ENCODE data around the gene SND1.

SND1 gene

DNA sequence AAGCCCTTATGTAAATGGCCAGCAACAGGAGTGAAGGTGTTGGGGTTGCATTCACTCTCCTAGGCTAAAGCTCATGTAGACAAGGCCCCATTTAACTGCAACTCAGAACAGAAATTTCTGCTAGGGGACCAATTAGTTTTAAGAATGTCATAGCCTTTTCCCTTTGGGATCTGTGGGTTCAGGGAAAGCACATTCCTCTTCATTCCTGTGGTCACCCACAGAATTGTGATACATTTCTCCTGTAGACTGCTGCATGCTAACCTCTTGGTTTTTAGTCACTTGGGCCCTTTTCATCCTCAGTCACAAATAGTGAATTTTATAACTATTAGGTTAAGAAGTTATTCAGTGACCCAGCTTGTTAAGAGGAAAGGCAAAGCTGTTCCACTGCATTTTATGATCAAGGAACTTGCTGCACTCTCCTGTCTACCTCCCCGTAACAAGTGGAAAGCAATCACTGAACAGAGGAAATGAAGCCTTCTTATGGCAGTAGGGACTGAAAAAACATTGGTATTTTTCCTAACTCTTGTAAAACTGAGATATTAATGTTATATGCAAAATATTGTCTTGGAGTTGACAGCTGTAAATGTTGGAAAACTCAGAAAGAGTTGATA is 124.9 kb downstream of the SND1 start:
- no peak for DNase-seq

DNA sequence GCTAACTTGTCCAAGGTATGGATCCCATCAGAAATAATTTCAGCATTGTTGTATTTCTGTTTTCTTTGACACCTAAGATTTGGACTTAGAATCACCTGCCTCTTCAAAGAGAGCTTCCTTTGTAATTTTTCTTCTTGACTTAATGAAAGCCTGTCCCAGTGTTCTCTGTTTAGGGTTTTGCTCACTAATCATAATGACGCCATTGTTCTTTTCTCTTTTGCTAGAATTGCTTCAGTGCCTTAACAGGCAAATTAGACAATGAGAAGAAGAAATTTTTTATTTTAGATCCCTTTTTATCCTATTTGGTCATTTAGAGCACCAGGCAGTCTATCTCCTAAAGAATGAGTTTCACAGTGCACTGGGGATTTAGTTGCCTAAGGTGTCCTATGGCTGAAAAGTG is 128.5 kb downstream of the SND1 start:
- no peak for DNase-seq

DNA sequence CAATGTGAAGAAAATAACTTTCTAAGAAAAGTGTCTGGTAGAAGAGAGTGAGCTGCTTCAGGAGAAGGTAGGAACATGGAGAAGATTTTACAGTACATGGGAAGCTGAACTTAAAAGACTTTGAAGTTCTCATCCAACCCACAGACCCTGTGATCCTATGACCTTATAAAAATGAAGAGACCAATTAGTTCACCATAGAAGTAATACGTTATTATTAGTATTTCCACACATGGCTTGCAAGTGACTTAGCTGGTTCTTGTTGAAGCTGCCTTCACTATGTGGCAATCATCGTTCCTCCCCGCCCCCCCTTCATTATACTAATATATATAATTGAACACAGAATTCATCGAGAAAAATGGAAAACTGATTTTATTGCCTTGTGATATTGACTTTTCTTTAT is 129.1 kb downstream of the SND1 start:
- peak; percentile 53 for DNase-seq

DNA sequence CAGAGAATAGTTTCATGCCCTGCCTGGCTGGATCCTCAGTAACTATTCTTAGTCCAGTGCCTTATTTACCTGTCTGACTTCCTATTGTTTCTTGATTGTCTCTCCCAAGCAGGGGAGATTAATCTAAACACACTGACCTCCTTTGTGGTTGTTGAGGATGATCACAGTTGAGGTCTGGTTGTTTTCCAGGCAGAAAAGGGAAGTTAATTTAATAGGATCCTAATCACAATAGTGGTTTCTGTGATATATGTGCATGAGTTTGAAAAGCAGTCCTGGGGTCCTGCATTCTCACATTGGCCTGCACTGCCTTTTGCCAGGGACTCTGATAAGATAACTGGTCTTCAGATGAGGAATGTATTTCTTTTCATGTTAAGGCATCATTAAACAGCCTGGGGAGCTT is 130.1 kb downstream of the SND1 start:
- DNase-seq, result peak; percentile 18

DNA sequence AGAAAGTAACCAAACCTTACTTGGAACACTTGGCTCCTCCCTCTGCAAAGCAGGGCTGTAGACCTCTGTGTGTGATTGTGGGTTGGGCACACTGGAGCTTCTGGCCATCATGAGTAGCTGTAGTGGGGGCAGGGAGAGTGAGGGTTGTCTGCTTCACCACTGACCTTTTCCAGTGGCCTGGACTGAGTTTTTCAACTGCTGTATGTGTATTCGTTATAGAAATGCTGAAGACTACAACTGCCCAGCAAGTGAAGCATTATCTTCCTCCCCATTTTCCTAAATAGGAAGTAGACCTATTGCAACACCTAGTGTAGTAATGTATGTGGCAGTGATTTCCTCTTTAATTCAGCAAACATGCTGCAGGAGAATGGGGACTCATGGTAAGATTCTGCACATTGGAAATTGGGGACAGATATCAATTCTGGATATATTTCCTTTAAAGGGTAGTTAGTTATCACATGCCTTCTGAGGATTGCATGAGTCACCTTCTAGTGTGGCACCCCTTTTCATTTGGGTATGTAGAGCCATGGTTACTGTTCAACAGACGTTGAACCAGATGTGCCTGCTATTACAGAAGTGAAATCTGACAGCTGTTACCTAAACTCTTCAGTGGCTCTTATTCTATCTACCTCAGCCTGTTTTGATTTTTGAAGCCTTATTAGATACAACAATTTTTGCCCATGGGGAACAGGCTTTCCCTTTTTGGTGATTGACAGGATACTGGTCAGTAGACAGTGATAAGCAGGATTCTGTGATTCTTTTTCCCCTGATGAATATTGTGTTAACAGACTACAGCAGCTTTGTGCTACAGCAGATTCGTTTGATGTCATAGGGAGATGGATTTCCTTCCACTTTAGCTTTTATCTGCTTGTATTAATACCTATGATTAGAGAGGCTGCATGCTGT is 130.9 kb downstream of the SND1 start:
- peak; percentile 85 for DNase-seq

DNA sequence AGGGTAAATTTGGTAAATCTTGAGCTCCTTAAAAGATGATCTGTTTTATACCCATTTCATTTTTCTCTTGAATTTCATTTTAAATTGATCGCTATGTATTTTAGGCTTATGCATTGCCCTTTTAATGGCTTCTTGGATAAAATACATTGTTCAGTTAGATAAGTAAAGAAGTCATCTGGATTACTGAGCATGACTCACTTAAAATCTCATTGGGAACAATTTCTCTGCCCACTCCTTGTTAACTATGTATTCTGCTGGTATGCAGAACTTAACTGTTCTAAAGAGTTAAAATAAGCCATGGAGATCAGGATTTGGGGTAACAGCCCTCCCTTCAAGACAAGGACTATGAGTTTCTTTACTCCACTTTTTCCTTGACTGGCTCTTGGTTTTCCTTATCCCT is 134.2 kb downstream of the SND1 start:
- DNase-seq, result no peak

DNA sequence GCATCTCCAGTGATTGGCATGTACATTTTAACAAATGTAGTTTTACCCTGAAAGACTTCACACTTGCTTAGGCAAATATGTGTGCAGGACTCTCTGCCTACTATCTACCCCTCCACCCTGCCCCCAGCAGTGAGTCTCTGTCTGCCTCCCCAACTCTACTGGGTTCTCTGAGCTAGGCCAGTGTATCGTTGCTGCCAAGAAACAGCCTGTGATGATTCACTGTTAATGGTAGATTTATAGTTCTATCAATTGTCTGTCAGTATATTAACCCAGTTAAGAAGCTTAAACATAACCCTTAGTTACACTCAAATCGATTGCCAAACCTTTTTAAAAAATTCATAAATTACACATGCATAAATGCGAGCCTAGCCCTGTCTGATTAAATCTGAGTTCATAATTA is 137.0 kb downstream of the SND1 start:
- no peak for DNase-seq

DNA sequence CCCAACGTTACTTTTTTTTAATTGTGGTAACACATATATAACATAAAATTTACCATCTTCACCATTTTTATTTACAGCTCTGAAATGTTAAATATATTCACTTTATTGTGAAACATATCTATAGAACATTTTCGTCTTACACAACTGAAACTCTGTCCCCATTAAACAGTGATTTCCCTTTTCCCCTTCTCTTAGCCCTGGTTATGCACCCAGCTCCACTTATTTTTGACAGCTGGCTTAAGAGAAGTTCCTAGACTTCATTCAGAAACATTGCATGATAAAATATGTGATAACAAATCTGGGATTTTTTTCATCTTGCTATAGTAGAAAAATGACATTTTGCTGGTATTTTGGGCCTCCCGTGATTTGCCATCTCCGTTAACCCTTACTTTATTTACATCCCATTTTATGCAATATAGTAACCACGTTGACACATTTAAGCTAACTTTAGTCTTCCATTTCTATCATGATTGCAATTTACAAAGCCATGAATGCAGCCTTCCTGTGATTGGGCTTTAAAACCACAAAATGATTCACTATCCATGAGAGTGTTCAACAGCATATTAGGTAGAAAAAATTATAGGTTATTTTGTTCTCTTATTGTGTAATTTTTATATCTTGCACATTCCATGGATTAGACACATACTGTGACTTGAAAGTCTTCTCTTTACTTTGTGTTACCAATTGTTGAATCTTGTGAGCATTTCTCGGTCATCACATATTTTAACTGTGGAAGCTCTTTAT is 139.6 kb downstream of the SND1 start:
- DNase-seq, result peak; percentile 47

DNA sequence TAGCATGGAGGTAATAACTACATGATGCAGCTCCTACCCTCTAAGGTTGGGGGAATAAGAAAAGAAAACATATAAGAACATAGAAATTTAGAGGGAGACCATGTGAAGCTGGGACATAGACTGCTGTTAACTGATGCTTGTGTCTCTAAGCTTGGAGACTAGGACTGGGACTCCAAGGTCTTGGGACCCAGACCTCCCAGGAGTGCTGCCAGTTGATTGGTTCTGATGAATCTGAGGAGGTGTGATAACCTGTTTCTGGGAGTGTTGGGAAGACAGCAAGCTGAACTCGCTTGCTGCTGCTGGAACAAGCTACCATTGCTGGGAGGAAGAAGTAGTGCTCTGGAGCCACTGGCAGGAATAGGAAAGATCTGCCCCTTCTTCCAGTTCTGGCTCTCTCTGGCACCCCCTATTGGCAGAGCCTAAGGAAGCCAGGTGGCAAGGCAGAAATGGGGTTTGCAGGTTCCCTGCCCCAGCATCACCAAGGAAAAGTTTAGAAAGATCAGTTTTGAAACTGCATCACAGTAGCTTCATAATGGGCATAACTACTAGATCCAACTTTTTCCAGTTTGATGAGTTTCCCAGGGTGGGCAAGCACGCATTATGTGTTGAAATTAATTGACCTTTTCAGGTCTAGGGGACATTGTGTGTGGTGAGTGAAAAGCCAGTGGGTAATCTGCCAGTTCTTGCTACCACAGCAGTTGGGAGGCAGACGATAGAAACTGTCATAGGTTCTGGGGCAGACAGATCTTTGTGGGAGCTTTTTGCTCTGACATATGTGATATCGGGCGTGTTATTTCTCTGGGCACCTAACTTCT is 140.7 kb downstream of the SND1 start:
- no peak for DNase-seq

DNA sequence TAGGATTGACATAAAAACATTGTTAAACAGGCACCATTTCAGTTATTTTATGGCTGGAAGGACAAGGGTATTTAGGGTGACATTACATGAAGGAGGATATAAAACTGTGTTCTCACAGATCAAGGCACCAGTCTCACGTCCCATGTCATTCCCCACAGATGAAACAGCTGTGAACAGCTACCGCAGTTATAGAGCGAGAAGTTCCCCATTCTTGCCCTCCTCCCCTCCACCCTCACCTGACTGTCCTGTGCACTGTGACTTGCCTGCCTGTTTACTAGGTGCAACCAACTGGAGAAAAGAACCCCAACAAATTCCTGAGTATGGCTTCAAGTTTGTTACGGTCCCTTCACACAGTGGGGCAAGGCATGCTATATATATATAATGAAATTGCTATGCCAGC is 141.6 kb downstream of the SND1 start:
- DNase-seq, result no peak

DNA sequence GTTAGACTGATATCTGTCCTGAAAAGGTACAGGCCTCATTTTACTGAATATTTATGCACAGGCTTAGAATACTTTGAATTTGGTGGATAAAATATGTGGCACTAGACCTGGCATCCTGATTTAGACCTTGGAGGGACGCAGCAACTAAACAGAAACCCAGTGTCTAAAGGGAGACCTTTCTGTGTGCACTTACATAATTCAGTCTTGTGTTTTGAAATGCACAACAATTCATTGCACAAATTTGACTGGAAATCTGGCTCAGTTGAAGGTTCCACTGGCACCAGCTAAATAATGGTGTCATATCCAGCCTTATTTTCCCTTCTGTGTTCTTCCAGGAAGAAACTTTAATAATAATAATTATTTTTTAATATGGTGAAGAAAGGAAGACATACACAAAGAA is 142.1 kb downstream of the SND1 start:
- DNase-seq, result peak; percentile 45

DNA sequence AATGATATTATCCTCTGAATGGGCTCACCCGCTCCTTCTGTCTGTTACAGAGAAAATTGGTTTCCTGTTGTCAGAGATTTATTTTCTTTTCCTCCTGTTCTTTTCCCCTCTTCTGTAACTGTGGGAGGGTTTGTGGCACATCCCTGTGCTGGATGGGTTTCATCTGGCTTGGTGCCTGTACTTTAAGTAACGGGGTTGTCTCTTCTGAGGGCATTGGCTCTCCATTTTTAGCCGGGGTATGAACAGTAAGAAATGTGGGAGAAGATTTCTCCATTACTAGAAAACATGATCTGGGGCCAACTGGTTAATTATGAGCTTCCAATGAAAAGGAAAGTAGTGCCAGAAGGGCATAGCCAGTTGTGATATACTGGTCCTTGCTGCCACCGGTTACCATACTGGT is 142.6 kb downstream of the SND1 start:
- DNase-seq, result no peak

DNA sequence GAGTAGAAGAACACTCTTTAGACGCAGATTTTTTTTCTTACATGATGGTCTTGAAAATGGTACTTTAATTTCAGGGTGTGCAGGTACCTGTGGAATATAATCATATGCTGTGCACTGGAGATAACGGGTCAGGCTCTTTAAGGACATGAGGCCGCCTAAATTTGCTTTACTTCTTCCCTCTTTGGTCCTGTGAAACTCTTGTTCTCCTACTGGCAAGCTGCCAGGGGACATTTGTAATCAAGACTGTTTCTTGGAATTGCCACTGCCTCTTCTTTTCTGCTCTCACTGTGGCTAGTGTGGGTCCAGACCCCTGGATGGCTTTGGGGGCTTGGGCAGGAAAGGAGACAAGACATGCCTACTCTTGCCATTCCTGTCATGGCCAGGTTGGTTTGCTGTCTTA is 146.0 kb downstream of the SND1 start:
- DNase-seq, result peak; percentile 41

DNA sequence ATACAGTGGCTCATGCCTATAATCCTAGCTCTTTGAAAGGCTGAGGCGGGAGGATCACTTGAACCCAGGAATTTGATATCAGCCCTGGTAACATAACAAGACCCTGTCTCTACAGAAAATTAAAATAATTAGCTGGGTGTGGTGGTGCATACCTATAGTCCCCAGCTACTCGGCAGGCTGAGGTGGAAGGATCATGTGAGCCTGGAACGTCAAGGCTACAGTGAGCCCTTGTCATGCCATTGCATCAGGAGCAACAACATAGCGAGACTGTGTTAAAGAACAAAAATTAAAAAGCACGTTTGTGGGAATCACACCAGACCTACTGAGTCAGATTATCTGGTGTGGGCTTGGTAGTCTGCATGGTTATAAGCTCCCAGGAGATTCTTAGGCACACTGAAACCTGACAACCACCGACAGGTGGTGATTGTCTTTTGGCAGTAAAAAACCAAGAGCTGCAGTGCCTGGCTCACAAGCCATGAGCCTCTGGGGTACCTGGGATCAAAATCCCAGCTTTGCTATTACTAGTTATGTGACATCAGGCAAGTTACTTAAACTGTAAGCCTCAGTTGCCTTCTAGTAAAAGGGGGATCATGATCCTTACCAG is 146.9 kb downstream of the SND1 start:
- DNase-seq, result no peak

DNA sequence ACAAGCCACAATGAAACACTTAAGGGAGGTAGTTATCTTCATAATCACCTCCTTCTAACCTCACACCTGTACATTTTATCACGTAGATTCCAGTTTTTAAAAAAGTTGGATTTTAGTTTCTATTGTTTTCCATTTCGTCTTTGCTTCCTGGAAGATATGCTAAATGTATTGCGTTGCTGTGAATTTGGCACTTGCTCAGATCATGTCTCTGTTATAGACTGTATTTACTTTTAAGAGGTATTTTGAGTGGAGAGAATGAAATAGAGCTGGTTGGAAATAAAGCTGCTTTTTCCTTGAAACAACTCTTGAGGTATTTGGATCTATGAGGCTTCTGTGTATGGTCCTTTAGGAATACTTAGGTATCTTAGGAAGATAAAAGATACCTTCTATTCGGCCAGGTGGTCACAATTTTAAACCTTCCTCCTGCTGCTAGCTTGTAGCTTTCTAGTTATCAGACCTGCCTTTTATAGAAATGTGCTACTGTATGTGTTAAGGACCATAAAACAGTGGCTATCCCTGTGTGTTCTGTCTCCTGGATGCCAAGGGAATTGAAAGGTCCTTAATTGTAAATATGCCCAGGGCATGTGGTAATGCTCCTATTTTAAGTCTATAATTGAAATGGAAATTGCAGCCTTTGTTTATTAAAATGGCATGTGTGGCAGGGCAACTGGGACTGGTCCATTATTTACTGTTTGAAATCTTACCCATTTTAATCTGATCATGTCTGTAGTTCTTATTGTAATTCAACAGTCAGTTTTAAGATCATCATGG is 147.7 kb downstream of the SND1 start:
- DNase-seq, result no peak

DNA sequence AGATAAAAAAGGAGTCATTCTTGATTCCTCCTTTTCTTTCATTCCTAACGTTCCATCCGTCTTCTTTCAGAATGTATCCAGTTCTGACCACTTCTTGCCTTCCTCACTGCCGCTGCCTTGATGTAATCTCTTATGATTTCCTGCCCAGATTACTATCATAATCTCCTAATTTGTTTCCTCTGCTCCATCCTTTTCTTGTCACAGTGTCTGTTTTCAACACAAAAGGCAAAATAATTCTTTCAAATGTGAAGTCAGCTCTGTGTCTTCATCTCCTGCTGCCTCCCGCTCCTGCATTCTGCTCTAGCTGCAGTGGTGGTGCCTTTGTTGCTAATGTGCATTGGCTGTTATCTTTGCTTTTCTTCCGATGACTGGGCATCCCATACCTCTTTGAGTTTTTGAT is 150.9 kb downstream of the SND1 start:
- no peak for DNase-seq

DNA sequence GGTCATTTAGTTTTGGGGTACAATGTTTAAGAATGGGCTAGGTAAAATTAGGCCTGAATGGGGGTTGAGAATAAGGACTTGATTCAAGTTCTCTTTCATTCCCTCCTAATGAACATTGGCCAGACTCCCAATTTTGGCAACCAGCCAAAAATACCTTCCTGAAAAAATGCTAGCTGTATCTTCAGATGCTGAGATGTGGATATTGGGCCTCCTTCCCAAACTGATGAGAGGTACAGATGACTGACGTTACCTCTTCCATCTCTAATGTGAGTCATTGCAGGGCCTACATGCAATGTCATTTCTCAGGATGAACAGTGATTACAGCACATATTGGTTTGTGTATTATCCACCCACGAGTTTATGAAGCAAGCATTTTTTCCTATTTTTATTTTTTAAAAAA is 151.6 kb downstream of the SND1 start:
- DNase-seq, result peak; percentile 32

DNA sequence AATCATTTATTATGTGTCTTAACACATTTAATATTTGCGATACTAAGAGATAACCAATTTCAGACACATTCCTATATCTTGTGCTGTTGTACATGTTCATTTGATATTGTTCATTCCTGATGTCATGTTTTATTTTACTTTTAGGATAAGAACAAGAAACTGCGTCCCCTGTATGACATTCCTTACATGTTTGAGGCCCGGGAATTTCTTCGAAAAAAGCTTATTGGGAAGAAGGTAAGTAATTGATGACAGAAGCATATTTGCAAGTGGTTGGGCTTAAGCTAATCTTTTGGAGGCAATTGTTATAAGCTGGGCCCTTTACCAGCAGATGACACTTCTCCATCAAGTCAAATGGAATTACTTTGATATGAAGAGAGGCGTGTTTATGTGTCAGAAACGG is 155.3 kb downstream of the SND1 start:
- no peak for DNase-seq

DNA sequence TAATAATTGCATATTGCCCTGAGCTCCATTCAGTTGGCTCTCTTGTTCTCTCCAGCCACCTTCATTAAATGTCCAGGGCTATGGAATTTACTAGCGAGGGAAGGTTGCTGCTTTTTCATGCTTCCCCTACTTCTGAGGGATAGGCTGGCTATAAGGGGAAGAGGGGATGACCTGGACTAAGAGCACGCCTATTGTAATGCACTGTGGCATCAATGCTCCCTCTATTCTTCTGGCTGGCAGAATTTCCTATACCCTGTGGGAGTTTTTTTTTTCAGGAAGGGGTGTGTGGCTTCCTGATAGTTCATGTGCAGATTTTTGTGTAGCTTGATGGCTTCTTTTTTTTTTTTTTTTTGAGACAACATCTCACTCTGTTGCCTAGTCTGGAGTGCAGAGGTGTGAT is 155.8 kb downstream of the SND1 start:
- no peak for DNase-seq

DNA sequence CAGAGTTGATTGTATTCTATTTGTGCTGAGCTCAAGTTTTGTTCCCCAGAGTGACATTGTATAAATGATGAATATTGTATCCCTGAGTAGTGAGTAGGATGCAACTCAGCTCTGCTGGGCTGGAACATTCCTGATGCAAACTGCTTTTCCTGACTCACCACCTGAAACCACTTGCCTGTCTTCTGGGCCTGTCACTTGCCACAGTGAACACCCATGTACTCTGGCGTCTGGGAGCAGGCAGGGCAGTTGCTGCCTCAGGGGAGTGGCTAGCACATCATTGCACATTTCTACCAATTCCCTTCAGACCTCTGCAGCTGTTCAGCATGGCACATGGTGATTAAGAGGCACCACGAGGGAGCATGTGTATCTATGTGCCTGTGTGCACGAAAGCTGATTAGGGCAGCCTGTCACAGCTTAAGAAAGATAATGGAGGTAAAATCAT is 157.3 kb downstream of the SND1 start:
- DNase-seq, result no peak

DNA sequence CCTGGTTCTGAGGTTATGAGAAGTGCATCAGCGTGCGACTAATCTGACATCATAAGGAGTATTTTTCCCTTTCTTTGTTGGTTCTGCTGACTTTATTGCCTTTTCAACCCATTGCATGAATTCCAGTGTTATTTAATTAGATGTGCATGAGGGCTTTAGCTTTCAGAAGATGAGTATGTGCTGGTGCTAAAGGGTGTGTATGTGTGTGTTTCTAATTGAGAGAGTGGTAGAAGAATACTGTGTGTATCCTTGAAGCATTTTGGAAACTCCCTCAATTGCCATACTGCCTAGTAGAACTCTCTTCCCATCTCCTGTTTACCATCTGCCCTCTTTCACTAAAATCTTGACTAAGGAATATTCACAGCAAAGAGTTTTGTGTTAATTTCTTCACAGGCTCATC is 158.1 kb downstream of the SND1 start:
- DNase-seq, result no peak
